Epithelial cell of esophagus (primary cell): ENCODE results near the gene ITPKA.
A peak's percentile ranks its signal among the peaks of the same experiment; 100 is the strongest.

Experiments used
- DNase-seq: peaks from one replicate; pipeline ENCODE4 v3.0.0; 2010; ENCODE audit warnings: low read depth
- H3K4me3 ChIP-seq: 2 replicates; pipeline ENCODE4 v1.5.1; 2011; ENCODE audit warnings: mild to moderate bottlenecking, low read length, control low read depth
- TF ChIP-seq, protein P1 (sequence below): IDR thresholded peaks from 2 replicates; pipeline ENCODE4 v1.5.1; 2011; ENCODE audit warnings: low read depth, mild to moderate bottlenecking, low read length, control low read depth, inconsistent platforms; ENCODE audit not compliant: insufficient read depth; ENCODE audit errors: missing control alignments

The ITPKA gene

GRCh38 chr15:41546851-41547786, 53.4 kb downstream of the ITPKA start:
- TF ChIP-seq, protein P1, sequence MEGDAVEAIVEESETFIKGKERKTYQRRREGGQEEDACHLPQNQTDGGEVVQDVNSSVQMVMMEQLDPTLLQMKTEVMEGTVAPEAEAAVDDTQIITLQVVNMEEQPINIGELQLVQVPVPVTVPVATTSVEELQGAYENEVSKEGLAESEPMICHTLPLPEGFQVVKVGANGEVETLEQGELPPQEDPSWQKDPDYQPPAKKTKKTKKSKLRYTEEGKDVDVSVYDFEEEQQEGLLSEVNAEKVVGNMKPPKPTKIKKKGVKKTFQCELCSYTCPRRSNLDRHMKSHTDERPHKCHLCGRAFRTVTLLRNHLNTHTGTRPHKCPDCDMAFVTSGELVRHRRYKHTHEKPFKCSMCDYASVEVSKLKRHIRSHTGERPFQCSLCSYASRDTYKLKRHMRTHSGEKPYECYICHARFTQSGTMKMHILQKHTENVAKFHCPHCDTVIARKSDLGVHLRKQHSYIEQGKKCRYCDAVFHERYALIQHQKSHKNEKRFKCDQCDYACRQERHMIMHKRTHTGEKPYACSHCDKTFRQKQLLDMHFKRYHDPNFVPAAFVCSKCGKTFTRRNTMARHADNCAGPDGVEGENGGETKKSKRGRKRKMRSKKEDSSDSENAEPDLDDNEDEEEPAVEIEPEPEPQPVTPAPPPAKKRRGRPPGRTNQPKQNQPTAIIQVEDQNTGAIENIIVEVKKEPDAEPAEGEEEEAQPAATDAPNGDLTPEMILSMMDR = no peak
- peak; percentile 73 for DNase-seq
- no peak overlapping the region for H3K4me3 ChIP-seq

GRCh38 chr15:41550066-41550775, 56.5 kb downstream of the ITPKA start:
- no peak overlapping the region for H3K4me3 ChIP-seq
- no peak for DNase-seq
- TF ChIP-seq, protein P1 = no peak
